Peyer's patch (tissue), 4 donors: ENCODE measurements around the gene SCARB1. TPM values are rescaled to one million over a fixed set of nuclear protein-coding genes. Genes with fewer than 3 reads are reported as not detected.

Source experiments
- DNase-seq, 3 donors: peaks; one replicate each; pipeline ENCODE4 v3.0.0-alpha.2; 2017 to 2019
- H3K27ac ChIP-seq, 4 donors: fragments of 200-600 bp; sonication (generic); one replicate each; pipeline ENCODE4 v1.5.1; 2016 to 2019
- H3K27me3 ChIP-seq, 2 donors: fragments of 200-600 bp; sonication (generic); one replicate each; pipeline ENCODE4 v1.5.1; 2019
- H3K36me3 ChIP-seq, 3 donors: fragments of 200-600 bp; sonication (generic); one replicate each; pipeline ENCODE4 v1.5.1; 2016 to 2019
- H3K4me1 ChIP-seq, 4 donors: fragments of 200-600 bp; sonication (generic); one replicate each; pipeline ENCODE4 v1.5.1; 2016 to 2019
- H3K4me3 ChIP-seq, 4 donors: fragments of 200-600 bp; sonication (generic); 1 replicate in 3 of 4; 2 replicates in 1 of 4; pipeline ENCODE4 v1.5.1; 2016 to 2019; ENCODE audit warnings: mild to moderate bottlenecking in 1 of 4
- H3K9me3 ChIP-seq, 4 donors: fragments of 200-600 bp; sonication (generic); one replicate each; pipeline ENCODE4 v1.5.1; 2016 to 2019; ENCODE audit warnings: mild to moderate bottlenecking in 1 of 4
- CTCF ChIP-seq, 6 experiments: fragments of 450-650 bp in 4 of 6; fragments of 200-600 bp in 2 of 6; sonication (generic) in 1 of 6; IDR thresholded peaks; one replicate each; pipeline ENCODE4 v1.5.1; 2017 to 2019; ENCODE audit warnings: antibody characterized with exemption in 6 of 6, mild to moderate bottlenecking in 3 of 6, moderate library complexity in 1 of 6
- POLR2A ChIP-seq, 2 donors: fragments of 450-650 bp; IDR thresholded peaks; one replicate each; pipeline ENCODE4 v1.5.1; 2017; ENCODE audit warnings: antibody characterized with exemption in 2 of 2, mild to moderate bottlenecking in 2 of 2, moderate library complexity in 2 of 2
- total RNA-seq, 4 donors: library from RNA; depleted of rRNA; stranded (reverse); fragments of >200 nt; gene quantifications; one replicate each; pipeline ENCODE4 v1.1.0, GENCODE V29; 2016

The SCARB1 gene
- total RNA-seq, 4 donors from 2014 or later: 14.9 to 214 (median 64.6) TPM

GRCh38 chr12:124782132-124782531 is 81.5 kb downstream of the SCARB1 start:
- Histone ChIP-seq H3K27ac (no peak overlapping the region), H3K27me3 (no peaks in the 10 kb centered on the region), H3K9me3 (no peaks in the 10 kb centered on the region), H3K36me3 (peaks cover 0 to 15% (median 0%) of the 10 kb centered on the region in 3 donors), H3K4me3 (no peak overlapping the region), H3K4me1 (no peaks in the 10 kb centered on the region)
- TF ChIP-seq CTCF (IDR thresholded peaks at IDR 0.05): no peak
- DNase-seq: no peak

GRCh38 chr12:124780752-124781685 is 82.6 kb downstream of the SCARB1 start:
- Histone ChIP-seq H3K9me3 (no peaks in the 10 kb centered on the region), H3K36me3 (peaks cover 0 to 12% (median 0%) of the 10 kb centered on the region in 3 donors), H3K4me1 (no peaks in the 10 kb centered on the region), H3K27ac (no peak overlapping the region), H3K4me3 (no peak overlapping the region), H3K27me3 (no peaks in the 10 kb centered on the region)
- DNase-seq: no peak
- no peak for TF ChIP-seq POLR2A (IDR thresholded peaks at IDR 0.05)
- TF ChIP-seq CTCF (IDR thresholded peaks at IDR 0.05): no peak

- no peaks in the 10 kb centered on the region for H3K4me1 ChIP-seq
- H3K36me3 ChIP-seq: peaks cover 0 to 6% (median 0%) of the 10 kb centered on the region in 3 donors
- no peaks in the 10 kb centered on the region for H3K9me3 ChIP-seq
- DNase-seq: no peak
- H3K27me3 ChIP-seq: no peaks in the 10 kb centered on the region
- TF ChIP-seq POLR2A (IDR thresholded peaks at IDR 0.05) (no peak), CTCF (IDR thresholded peaks at IDR 0.05) (no peak)
- H3K27ac ChIP-seq: no peak overlapping the region
- H3K4me3 ChIP-seq: no peak overlapping the region
Measured at GRCh38 chr12:124780336-124780735, 83.3 kb downstream of the SCARB1 start.

- Histone ChIP-seq H3K27ac (no peak overlapping the region), H3K4me1 (no peaks in the 10 kb centered on the region), H3K4me3 (no peak overlapping the region), H3K27me3 (no peaks in the 10 kb centered on the region), H3K36me3 (peaks cover 0 to 6% (median 0%) of the 10 kb centered on the region in 3 donors), H3K9me3 (no peaks in the 10 kb centered on the region)
- DNase-seq: no peak
- TF ChIP-seq CTCF (IDR thresholded peaks at IDR 0.05) (no peak), POLR2A (IDR thresholded peaks at IDR 0.05) (no peak)
Measured at GRCh38 chr12:124779161-124780141, 84.2 kb downstream of the SCARB1 start.

- Histone ChIP-seq H3K4me1 (peaks cover 0 to 5% (median 0%) of the 10 kb centered on the region in 4 donors), H3K27me3 (no peaks in the 10 kb centered on the region), H3K9me3 (no peaks in the 10 kb centered on the region), H3K27ac (no peak overlapping the region), H3K36me3 (no peaks in the 10 kb centered on the region), H3K4me3 (no peak overlapping the region)
- TF ChIP-seq POLR2A (IDR thresholded peaks at IDR 0.05) (no peak), CTCF (IDR thresholded peaks at IDR 0.05) (no peak)
- DNase-seq: no peak
Measured at GRCh38 chr12:124778411-124778810, 85.3 kb downstream of the SCARB1 start.
